ENCODE data around the gene LOC101059915.
A peak's percentile ranks its signal among the peaks of the same experiment; 100 is the strongest.
"Not testable (repeated sequence)": the region's sequence is repeated elsewhere in the genome, so short reads cannot be mapped to it uniquely, and the experiment has no call there.

The LOC101059915 gene

DNA sequence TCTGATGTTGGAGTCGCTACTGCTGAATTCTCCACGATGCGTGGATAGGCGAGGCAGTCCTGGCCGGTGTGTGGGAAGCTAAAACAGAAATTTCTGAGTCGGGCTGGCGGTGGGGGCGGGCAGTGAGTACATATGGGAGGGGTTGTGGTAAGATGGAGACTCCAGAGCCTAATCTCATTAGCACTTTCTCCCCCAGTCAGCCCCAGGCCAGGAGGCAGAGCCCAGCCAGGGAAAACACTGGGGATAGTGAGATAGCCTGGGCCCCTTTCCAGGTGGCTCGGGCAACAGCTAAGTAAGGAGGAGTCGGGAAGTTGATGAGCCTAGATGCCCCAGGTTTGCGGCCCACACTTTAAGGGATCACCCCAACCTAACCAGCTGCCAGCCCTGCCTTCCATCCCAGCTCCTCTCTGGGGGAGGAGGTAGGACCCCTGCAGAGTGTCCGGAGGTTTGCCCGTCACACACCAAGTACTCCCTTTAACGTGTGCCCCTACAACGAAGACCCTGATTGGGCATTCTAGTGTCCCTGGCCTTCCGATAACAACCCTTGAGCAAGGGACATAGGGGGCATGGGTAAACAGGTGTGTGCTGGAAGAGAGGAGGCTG is 2.4 kb upstream of the LOC101059915 start:
- no peak for TF ChIP-seq CTCF (IDR thresholded peaks at IDR 0.05; ENCODE audit: insufficient read depth, low read depth, low read length, missing control alignments)
- no peak overlapping the region for H3K4me3 ChIP-seq (ENCODE audit: low read depth, low read length)
- DNase-seq (ENCODE audit: low read depth) = no peak

DNA sequence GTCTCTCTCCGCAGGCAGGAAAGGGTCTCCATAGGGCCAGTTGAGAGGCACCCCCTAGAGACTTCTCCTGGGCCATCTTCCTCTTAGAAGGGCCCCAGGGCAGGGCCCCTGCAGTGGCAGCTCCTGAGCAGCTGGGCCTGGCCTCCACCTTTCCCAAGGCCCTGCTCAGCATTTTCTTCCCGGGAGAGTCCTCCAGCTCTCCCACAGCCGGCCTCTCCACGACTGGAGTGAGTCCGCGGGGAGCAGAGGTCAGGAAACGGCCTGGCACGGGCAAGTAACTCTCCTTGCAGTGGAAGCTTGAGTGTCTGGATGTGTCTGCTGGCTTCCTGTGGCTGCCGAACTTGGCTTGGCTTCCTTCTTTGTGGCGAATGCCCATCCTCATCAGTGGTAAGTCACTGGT is 1.6 kb upstream of the LOC101059915 start:
- TF ChIP-seq CTCF (IDR thresholded peaks at IDR 0.05; ENCODE audit: insufficient read depth, low read depth, low read length, missing control alignments) = no peak
- H3K4me3 ChIP-seq (ENCODE audit: low read depth, low read length) = no peak overlapping the region
- no peak for DNase-seq (ENCODE audit: low read depth)

GRCh38 chrX:71666240-71667223 is 814 bp upstream of the LOC101059915 start:
- DNase-seq (ENCODE audit: low read depth) = no peak
- no peak for TF ChIP-seq CTCF (IDR thresholded peaks at IDR 0.05; ENCODE audit: insufficient read depth, low read depth, low read length, missing control alignments)
- no peak overlapping the region for H3K4me3 ChIP-seq (ENCODE audit: low read depth, low read length)

- TF ChIP-seq CTCF (IDR thresholded peaks at IDR 0.05; ENCODE audit: insufficient read depth, low read depth, low read length, missing control alignments) = no peak
- H3K4me3 ChIP-seq (ENCODE audit: low read depth, low read length) = no peak overlapping the region
- no peak for DNase-seq (ENCODE audit: low read depth)
Observed at GRCh38 chrX:71668248-71668595, 876 bp downstream of the LOC101059915 start.

- DNase-seq (ENCODE audit: low read depth) = no peak
- TF ChIP-seq CTCF (IDR thresholded peaks at IDR 0.05; ENCODE audit: insufficient read depth, low read depth, low read length, missing control alignments) = no peak
- H3K4me3 ChIP-seq (ENCODE audit: low read depth, low read length) = no peak overlapping the region
Observed at GRCh38 chrX:71669492-71669891, 2.1 kb downstream of the LOC101059915 start.

- peak; percentile 35 for DNase-seq (ENCODE audit: low read depth)
- peak; percentile 55 for TF ChIP-seq CTCF (IDR thresholded peaks at IDR 0.05; ENCODE audit: insufficient read depth, low read depth, low read length, missing control alignments)
Observed at GRCh38 chrX:71669947-71670346, 2.6 kb downstream of the LOC101059915 start.

More at GRCh38 chrX:71669947-71670346, 2.6 kb downstream of the LOC101059915 start:
- not testable (repeated sequence) for H3K4me3 ChIP-seq (ENCODE audit: low read depth, low read length)
